Measurements from ENCODE around the gene OAS2. TPM values are rescaled to one million over a fixed set of nuclear protein-coding genes. Genes with fewer than 3 reads are reported as not detected.

OAS2 gene
- total and polyA plus RNA-seq, 12 donors = 3.3 to 24.2 (median 8.4) TPM

DNA sequence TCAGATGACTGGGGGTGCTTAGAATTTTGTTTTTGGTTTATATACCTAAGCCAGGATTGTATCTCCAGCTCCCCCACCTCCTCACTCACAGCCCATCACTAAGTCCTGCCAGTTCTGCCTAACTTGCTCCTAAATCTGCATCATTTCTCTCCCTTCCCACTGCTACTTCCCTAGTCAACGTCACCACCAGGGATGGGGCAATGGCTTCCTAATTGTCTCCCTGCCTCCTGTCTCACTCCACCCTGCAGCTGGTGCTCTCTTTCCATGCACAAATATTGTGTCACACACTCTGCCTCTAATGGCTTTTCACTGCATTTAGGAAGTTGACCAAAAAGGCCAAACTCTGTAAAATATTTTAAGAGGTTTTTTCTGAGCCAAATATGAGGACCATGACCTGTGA, 11.5 kb downstream of the OAS2 start:
- peaks cover 0 to 5% (median 3%) of the 10 kb centered on the region in 11 donors for H3K9me3 ChIP-seq
- DNase-seq = no peak

GRCh38 chr12:112992541-112993398, 14.5 kb downstream of the OAS2 start:
- intact Hi-C loops (cut with DNase I) = loop anchor here in 2 of 10 donors (2.0 to 10.0 kb wide), 3 partner anchors 38 to 182 kb away; no protein-coding TSS in a partner anchor
- H3K9me3 ChIP-seq = peaks cover 0 to 2% (median 0%) of the 10 kb centered on the region in 11 donors
- H3K27me3 ChIP-seq = no peaks in the 10 kb centered on the region
- ATAC-seq = peak in 3 of 8 donors; percentile 16 to 59 (median 42)
- H3K4me3 ChIP-seq = no peak overlapping the region
- no peak overlapping the region for H3K27ac ChIP-seq
- 11 to 14% methylated on average over 2 of the region's 2 CpGs for WGBS, 2 donors
- DNase-seq = peak; percentile 28 to 32
- H3K4me1 ChIP-seq = no peaks in the 10 kb centered on the region
- peaks cover 0 to 90% (median 12%) of the 10 kb centered on the region in 9 donors for H3K36me3 ChIP-seq
- TF ChIP-seq, protein P1, sequence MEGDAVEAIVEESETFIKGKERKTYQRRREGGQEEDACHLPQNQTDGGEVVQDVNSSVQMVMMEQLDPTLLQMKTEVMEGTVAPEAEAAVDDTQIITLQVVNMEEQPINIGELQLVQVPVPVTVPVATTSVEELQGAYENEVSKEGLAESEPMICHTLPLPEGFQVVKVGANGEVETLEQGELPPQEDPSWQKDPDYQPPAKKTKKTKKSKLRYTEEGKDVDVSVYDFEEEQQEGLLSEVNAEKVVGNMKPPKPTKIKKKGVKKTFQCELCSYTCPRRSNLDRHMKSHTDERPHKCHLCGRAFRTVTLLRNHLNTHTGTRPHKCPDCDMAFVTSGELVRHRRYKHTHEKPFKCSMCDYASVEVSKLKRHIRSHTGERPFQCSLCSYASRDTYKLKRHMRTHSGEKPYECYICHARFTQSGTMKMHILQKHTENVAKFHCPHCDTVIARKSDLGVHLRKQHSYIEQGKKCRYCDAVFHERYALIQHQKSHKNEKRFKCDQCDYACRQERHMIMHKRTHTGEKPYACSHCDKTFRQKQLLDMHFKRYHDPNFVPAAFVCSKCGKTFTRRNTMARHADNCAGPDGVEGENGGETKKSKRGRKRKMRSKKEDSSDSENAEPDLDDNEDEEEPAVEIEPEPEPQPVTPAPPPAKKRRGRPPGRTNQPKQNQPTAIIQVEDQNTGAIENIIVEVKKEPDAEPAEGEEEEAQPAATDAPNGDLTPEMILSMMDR (IDR thresholded peaks at IDR 0.05) = peak; percentile 56 to 94 (median 80)

More for the DNA sequence above, 11.5 kb downstream of the OAS2 start:
- TF ChIP-seq, protein P1 (IDR thresholded peaks at IDR 0.05) = no peak
- 47 to 52% methylated on average over 1 of the region's 1 CpG for WGBS, 2 donors
- Histone ChIP-seq H3K27me3 (no peaks in the 10 kb centered on the region), H3K27ac (no peak overlapping the region), H3K4me3 (no peak overlapping the region), H3K4me1 (no peaks in the 10 kb centered on the region), H3K36me3 (peaks cover 0 to 67% (median 0%) of the 10 kb centered on the region in 9 donors)
- intact Hi-C loops (cut with DNase I) = loop anchor here in 1 of 10 donors (5.0 to 10.0 kb wide), 2 partner anchors 42 to 185 kb away; no protein-coding TSS in a partner anchor
- no peak for ATAC-seq

- Histone ChIP-seq H3K4me1 (no peaks in the 10 kb centered on the region), H3K27me3 (no peaks in the 10 kb centered on the region), H3K27ac (no peak overlapping the region), H3K4me3 (no peak overlapping the region), H3K36me3 (peaks cover 0 to 90% (median 21%) of the 10 kb centered on the region in 9 donors), H3K9me3 (peaks cover 0 to 11% (median 0%) of the 10 kb centered on the region in 11 donors)
- TF ChIP-seq, protein P1 (IDR thresholded peaks at IDR 0.05) = no peak
- DNase-seq (no peak), ATAC-seq (no peak)
- intact Hi-C loops (cut with DNase I) = loop anchor here in 1 of 10 donors (10.0 kb wide), 1 partner anchor 180 kb away; no protein-coding TSS in a partner anchor
- 76 to 78% methylated on average over 5 of the region's 5 CpGs for WGBS, 2 donors
Measured at GRCh38 chr12:112995008-112995407, 16.7 kb downstream of the OAS2 start.

DNA sequence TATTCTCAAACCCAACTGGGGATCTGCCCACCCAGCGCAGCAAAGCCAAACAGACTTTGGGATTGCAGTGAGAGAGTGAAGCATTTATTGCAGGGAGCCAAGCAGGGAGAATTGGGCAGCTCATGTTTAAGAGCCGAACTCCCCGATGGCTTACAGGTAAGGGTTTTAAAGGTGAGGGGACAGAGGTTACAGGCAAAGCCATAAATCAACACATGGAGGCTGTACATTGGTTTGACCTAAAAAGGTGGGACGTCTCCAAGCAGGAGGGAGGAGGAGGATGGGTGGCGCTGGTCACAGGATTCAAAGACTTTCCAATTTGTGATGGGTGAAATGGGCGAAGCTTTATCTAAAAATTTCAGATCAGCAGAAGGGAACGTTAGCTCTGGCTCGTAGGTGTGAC, 18.2 kb downstream of the OAS2 start:
- H3K9me3 ChIP-seq = peaks cover 0 to 11% (median 0%) of the 10 kb centered on the region in 11 donors
- TF ChIP-seq, protein P1 (IDR thresholded peaks at IDR 0.05) = no peak
- no peaks in the 10 kb centered on the region for H3K4me1 ChIP-seq
- peaks cover 0 to 90% (median 21%) of the 10 kb centered on the region in 9 donors for H3K36me3 ChIP-seq
- 78 to 88% methylated on average over 8 of the region's 8 CpGs for WGBS, 2 donors
- no peaks in the 10 kb centered on the region for H3K27me3 ChIP-seq
- intact Hi-C loops (cut with DNase I) = loop anchor here in 1 of 10 donors (10.0 kb wide), 1 partner anchor 178 kb away; no protein-coding TSS in a partner anchor
- no peak overlapping the region for H3K27ac ChIP-seq
- no peak for DNase-seq
- no peak overlapping the region for H3K4me3 ChIP-seq
- no peak for ATAC-seq
